ENCODE results near the gene AKAP7.
A peak's percentile ranks its signal among the peaks of the same experiment; 100 is the strongest.

The AKAP7 gene

DNA sequence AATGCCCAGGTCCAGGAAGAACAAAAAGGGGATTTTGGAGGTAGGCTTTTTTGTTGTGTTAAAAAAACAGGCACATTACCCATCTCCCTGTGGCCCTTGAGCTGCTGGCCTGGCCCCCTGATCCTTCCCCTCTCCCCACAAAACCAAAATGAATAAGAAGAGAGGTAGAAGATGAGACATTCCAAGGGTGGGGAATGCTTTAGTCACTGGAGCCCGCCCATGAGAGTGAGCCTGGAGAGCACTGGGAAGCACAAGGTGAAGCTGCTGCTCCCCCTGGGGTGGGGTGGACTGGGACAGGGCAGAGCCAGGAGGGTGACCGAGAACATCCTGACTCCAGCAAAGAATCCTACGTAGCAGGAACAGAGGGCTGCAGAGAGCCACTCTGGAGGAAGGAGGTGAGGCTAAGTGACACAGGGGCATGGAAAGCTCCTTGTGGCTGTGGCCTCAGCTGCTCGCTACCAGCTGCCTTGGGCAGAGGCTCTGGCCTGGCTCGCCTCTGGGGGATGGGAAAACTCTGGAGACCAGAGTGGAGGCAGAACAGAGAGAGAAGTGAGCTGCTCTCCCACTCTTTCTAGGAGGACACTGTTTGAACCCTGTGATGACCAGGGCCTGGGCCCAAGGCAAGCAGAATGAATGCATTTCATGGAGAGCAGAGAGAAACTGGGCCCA is 48.3 kb downstream of the AKAP7 start:
- no peak for DNase-seq
- no peak overlapping the region for H3K27ac ChIP-seq
- TF ChIP-seq, protein P1, sequence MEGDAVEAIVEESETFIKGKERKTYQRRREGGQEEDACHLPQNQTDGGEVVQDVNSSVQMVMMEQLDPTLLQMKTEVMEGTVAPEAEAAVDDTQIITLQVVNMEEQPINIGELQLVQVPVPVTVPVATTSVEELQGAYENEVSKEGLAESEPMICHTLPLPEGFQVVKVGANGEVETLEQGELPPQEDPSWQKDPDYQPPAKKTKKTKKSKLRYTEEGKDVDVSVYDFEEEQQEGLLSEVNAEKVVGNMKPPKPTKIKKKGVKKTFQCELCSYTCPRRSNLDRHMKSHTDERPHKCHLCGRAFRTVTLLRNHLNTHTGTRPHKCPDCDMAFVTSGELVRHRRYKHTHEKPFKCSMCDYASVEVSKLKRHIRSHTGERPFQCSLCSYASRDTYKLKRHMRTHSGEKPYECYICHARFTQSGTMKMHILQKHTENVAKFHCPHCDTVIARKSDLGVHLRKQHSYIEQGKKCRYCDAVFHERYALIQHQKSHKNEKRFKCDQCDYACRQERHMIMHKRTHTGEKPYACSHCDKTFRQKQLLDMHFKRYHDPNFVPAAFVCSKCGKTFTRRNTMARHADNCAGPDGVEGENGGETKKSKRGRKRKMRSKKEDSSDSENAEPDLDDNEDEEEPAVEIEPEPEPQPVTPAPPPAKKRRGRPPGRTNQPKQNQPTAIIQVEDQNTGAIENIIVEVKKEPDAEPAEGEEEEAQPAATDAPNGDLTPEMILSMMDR (IDR thresholded peaks at IDR 0.05; ENCODE audit: low read depth, low read length) = no peak
- no peaks in the 10 kb centered on the region for H3K36me3 ChIP-seq
- H3K27me3 ChIP-seq (ENCODE audit: insufficient read depth, low read depth, severe bottlenecking) = no peaks in the 10 kb centered on the region
- no peaks in the 10 kb centered on the region for H3K9me3 ChIP-seq (ENCODE audit: severe bottlenecking)
- H3K4me3 ChIP-seq (ENCODE audit: low read depth, low read length) = no peak overlapping the region

- TF ChIP-seq, protein P1 (IDR thresholded peaks at IDR 0.05; ENCODE audit: low read depth, low read length) = no peak
- Histone ChIP-seq H3K36me3 (no peaks in the 10 kb centered on the region), H3K27me3 (ENCODE audit: insufficient read depth, low read depth, severe bottlenecking) (no peaks in the 10 kb centered on the region), H3K4me3 (ENCODE audit: low read depth, low read length) (no peak overlapping the region), H3K9me3 (ENCODE audit: severe bottlenecking) (no peaks in the 10 kb centered on the region), H3K27ac (no peak overlapping the region)
- DNase-seq = no peak
These were observed 56.3 kb downstream of the AKAP7 start for GRCh38 chr6:131191590-131191989.

DNA sequence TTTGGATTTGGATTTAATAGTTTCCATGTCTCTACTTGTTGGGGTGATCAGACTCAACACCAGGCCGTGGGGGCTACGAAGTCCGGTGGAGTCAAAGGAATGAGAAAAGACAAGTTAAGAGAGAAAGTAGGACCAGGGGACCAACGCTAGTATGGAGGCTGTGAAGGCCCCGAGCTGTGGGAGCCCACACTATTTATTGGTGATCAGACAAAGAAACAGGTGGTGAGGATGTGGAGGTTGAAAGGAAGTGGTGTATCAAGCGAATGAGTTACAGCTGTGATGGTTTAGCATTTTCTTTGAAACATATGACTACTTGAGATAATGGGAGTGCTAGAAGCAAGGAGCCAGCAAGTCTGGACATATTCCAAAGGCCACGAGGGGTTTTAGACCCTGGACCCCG is 62.4 kb downstream of the AKAP7 start:
- H3K27ac ChIP-seq = no peak overlapping the region
- TF ChIP-seq, protein P1 (IDR thresholded peaks at IDR 0.05; ENCODE audit: low read depth, low read length) = no peak

DNA sequence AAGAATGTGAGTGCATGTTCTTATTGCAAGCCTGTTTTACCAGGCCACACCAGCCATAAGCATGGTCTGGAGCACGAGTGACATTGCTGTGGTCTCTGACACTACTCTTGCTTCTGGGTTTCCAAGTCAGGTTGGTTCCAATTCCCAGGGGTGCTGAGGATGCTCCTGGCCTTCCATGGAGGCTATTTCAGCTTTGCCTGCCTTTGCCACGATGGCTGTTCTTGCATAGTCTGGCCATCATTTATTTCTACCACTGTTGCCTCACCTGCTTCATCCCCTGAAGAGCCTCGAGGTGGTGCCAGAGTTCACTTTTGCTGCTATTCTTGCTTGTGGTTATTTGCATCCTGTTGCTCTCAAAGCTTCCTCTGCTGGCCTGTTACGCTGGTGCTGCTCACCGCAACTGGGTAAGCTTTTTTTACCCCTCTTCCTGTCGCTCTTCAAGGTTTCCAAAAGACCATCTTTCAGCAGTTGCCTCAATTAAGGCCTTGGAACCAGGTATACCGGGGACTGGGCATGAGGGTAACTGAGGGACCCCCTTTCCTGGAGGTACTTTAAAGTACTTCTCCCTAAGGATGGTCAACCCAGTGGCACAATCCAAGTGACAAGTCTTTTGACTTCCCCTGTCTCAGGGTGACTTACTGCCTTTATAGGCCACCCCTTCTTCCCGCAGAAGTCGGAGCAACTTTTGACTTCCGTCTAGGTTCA is 64.5 kb downstream of the AKAP7 start:
- Histone ChIP-seq H3K36me3 (no peaks in the 10 kb centered on the region), H3K9me3 (ENCODE audit: severe bottlenecking) (no peaks in the 10 kb centered on the region), H3K4me3 (ENCODE audit: low read depth, low read length) (no peak overlapping the region), H3K27ac (no peak overlapping the region), H3K27me3 (ENCODE audit: insufficient read depth, low read depth, severe bottlenecking) (no peaks in the 10 kb centered on the region)
- DNase-seq = peak; percentile 46
- TF ChIP-seq, protein P1 (IDR thresholded peaks at IDR 0.05; ENCODE audit: low read depth, low read length) = peak; percentile 84

More for the DNA sequence above, 62.4 kb downstream of the AKAP7 start:
- DNase-seq = no peak
- H3K36me3 ChIP-seq = no peaks in the 10 kb centered on the region
- no peaks in the 10 kb centered on the region for H3K27me3 ChIP-seq (ENCODE audit: insufficient read depth, low read depth, severe bottlenecking)
- H3K9me3 ChIP-seq (ENCODE audit: severe bottlenecking) = no peaks in the 10 kb centered on the region
- H3K4me3 ChIP-seq (ENCODE audit: low read depth, low read length) = no peak overlapping the region

DNA sequence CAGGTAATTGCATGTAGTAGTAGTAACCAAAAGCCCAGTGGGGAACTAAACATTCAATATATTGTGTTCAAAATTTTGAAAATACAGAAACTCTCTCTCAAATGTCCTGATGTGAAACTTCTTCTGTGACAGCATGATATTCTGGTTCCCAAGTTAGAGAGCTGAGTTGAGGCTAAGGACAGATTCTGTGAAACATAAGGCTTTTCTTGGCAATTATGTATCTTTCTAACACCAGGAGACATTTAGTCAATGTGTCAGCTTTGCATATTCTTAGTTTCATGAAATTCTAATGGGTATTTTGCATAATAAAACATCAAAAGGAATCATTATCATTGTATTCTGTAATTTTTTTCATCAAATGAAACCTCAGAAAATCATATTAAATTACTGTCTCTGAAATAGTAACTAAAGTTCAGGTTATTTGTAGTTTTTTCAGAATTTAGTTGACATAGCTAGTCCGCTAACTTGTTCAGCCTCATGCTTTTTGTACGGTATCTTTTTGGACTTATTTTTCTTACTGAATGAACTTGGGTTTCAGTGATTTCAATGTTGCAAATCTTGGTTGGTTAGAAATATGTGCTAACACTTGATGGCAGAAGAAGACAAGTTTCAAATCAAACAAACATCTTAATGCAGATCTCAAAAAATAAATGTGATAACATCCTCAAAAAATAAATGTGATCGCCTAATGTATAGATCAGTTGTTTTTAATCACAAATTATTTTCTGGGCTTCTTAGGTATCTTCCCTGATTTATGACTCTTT is 70.4 kb downstream of the AKAP7 start:
- Histone ChIP-seq H3K27ac (no peak overlapping the region), H3K4me3 (ENCODE audit: low read depth, low read length) (no peak overlapping the region), H3K27me3 (ENCODE audit: insufficient read depth, low read depth, severe bottlenecking) (no peaks in the 10 kb centered on the region), H3K36me3 (no peaks in the 10 kb centered on the region), H3K9me3 (ENCODE audit: severe bottlenecking) (no peaks in the 10 kb centered on the region)
- TF ChIP-seq, protein P1 (IDR thresholded peaks at IDR 0.05; ENCODE audit: low read depth, low read length) = no peak
- no peak for DNase-seq
